Stimulated activated CD8-positive, alpha-beta memory T cell treated with anti-CD3 and anti-CD28 coated beads, Interleukin-4, amount 100 ng/mL, for 48 hours (primary cell): ENCODE measurements around the gene ROGDI.

ENCODE experiments used
- DNase-seq: peaks from one replicate; pipeline ENCODE4 v3.0.0-alpha.2; 2020

Gene ROGDI

GRCh38 chr16:4765511-4766474 lies 36.6 kb downstream of the ROGDI start:
- no peak for DNase-seq

GRCh38 chr16:4763791-4764190 lies 38.6 kb downstream of the ROGDI start:
- no peak for DNase-seq

DNA sequence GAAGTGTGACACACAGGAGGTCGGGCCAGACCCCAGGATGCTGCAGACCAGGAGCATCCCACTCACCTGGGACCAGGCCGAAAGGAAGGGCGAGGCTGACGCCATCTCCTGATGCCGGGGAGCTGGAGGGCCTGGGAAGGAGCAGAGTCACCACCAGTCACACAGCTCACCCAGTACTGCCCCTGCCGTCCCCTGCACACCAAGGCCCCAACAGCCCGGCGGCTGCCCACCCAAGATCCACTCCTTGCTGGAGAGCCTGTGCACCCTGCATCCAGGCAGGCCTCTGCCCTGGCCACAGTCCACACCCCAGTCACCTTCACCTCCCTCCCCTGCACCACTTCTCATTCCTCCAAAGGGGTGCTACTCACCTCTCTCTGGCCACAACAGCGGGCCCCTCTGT lies 40.2 kb downstream of the ROGDI start:
- DNase-seq: no peak

DNA sequence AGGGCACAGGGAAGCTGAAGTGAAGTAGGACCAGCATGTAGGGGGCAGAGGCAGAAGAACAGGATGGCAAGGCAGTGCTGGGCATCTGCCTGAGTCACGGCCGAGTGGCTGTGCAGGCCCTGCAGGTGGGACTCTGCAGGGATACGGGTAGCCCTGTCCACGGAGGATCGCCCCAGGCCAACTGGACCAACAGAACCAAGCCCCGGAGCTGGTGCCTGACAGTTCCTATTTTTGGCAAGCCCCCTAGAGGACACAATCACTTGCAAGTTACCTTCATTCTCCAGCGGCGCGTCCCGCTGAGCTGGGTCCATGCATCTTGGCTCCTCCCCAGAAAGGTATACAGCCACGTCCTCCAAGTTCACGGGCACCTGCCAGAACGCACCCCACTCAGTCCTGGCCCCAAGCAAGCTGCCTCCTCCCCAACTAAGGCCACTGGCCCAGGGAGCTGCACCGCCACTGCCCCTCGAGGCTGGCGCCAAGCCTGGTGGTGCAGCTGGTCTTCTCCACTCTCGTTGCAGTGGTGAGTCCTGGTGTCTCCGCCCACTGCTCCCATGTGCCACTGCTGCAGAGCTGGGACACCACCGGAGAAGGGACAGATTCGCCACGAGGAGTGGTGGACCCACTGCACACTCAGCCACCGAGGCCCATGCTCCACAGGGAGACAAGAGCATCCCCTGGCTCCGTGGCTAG lies 42.1 kb downstream of the ROGDI start:
- no peak for DNase-seq

- DNase-seq: no peak
Measured at GRCh38 chr16:4755687-4756086, 46.7 kb downstream of the ROGDI start.

DNA sequence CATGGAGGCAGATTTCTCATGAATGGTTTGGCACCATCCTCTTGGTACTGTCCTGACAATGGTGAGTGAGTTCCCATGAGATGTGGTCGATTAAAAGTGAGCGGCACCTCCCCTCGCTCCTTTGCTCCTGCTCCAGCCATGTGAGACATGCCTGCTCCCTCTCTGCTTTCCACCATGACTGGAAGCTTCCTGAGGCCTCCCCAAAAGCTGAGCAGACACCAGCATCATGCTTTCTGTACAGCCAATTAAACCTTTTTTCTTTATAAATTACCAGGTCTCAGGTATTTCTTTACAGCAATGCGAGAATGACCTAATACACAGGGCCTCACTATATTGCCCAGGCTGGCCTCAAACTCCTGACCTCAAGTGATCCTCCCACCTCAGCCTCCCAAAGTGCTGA lies 47.6 kb downstream of the ROGDI start:
- DNase-seq: no peak

GRCh38 chr16:4753227-4753626 lies 49.2 kb downstream of the ROGDI start:
- no peak for DNase-seq

- DNase-seq: no peak
Measured at GRCh38 chr16:4752351-4753100, 49.9 kb downstream of the ROGDI start.

- DNase-seq: no peak
Measured at GRCh38 chr16:4750896-4751295, 51.5 kb downstream of the ROGDI start.

- DNase-seq: no peak
Measured at GRCh38 chr16:4749700-4750257, 52.7 kb downstream of the ROGDI start.

- DNase-seq: no peak
Measured at GRCh38 chr16:4748682-4749411, 53.6 kb downstream of the ROGDI start.

- no peak for DNase-seq
Measured at GRCh38 chr16:4747906-4748681, 54.3 kb downstream of the ROGDI start.

- DNase-seq: no peak
Measured at GRCh38 chr16:4746991-4747574, 55.4 kb downstream of the ROGDI start.
